GM21737 (cell line): ENCODE data around the gene PDGFRB.

Experiments used
- ATAC-seq: cut with Tn5 transposase; IDR thresholded peaks from one replicate; pipeline ENCODE4 v1.9.1; 2021; ENCODE audit warnings: mild to moderate bottlenecking, moderate library complexity; ENCODE audit not compliant: unreplicated experiment

Gene PDGFRB

DNA sequence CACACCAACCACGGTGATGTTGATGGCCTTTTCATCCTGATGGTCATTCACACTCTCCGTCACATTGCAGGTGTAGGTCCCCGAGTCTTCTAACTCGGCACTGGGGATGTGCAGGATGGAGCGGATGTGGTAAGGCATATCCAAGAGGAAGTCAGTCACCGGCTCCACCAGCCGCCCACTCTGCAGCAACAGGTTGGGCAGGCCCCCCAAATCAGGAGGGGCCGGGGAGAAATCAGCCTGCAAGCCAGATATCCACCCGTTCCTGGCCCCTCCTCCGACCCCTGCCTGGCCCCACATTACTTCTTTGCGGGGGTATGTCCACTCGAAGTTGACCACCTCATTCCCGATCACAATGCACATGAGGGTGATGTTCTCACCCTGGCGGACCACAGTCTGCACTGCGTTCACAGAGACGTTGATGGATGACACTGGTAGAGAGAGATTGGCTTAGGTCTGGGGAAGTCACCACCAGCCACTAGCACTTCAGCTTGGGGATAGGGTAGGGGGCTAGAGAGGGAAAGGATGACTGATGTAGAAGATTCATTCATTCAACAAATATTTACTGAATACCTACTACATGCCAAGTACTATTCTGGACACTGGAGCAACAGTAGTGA, 22.0 kb downstream of the PDGFRB start:
- ATAC-seq: no peak

DNA sequence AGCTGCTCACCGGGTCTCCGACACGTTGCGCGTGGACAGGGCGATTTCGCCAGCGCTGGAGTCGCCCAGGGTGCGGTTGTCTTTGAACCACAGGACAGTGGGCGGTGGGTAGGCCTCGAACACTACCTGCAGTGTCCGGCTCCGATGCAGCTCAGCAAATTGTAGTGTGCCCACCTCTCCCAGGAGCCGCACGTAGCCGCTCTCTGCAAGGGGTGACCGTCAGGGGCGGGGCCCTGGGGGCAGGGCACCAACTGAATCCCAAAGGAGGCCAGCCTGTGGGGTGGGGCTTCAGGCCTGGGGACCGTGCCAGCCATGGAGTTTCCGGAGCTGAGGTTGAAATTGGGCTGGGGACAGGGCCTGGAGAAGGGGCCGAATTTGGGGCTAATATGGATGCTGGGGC, 22.9 kb downstream of the PDGFRB start:
- no peak for ATAC-seq

DNA sequence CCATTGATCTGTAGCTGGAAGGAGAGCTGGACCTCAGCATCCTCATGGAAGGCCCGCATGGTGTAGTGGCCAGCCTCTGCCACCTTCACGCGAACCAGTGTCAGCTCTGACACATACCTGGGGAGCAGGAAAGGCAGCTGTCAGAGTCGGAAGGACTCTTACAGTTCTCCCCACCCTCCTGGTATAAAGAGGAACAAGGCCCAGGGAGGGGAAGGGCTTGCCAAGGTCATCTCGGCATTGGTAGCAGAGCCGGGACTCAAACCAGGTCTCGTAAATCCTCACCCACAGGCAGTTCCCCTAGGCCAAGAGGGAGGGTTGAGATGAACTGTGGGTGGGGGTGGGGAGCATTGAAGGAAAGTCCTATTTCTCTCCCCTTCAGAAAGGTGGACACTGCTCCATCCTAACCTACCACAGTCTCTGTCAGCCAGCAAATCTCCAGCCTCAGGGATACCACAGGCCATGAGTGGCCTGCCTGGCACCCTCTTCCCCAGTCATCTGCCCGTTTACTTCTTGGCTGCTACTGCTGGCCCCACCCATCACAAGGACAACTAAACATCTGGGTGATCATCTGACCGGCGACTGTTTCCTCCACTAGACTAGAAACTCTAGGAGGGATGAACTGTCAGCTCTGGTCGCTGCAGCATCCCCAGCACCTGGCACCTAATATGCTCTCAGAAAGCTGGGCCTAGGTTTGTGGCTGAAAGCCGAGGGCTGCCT, 23.5 kb downstream of the PDGFRB start:
- no peak for ATAC-seq

DNA sequence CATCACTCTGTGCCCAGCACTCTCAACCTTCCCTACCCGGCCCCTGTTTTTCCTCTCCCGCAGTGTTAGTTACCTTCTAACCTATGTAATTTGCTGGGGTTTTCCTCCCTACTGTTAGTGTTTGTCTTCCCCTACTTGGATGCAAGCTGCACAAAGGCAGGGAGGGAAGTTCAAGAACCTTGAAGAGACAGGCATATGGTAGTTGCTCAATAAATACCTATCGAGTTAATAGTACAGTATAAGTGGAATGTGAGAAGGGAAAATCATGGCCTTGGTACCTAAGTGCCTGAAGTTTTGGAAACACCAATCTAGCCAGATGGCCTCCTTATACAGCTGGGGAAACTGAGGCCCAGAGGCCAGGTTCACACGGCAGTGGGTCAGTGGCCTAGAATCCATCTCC, 24.2 kb downstream of the PDGFRB start:
- no peak for ATAC-seq

DNA sequence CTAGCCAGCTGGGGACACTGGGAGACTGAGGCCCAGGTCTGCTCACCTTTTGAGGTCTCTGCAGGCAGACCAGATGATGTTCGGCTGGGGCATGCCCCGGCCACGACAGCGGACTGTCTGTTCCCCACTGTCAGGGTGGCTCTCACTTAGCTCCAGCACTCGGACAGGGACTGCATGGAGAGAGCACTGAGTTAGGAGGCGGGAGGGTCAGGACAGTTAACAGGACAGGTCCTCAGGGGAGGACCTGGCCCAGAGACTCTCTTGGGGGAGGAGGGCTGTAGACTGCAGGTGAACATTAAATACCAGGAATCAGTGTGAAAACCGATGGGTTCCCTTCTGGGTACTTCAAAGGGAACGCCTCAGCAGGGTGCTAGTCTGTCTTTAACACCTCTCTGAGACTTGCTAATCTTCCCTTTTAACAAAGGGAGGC, 25.1 kb downstream of the PDGFRB start:
- no peak for ATAC-seq

DNA sequence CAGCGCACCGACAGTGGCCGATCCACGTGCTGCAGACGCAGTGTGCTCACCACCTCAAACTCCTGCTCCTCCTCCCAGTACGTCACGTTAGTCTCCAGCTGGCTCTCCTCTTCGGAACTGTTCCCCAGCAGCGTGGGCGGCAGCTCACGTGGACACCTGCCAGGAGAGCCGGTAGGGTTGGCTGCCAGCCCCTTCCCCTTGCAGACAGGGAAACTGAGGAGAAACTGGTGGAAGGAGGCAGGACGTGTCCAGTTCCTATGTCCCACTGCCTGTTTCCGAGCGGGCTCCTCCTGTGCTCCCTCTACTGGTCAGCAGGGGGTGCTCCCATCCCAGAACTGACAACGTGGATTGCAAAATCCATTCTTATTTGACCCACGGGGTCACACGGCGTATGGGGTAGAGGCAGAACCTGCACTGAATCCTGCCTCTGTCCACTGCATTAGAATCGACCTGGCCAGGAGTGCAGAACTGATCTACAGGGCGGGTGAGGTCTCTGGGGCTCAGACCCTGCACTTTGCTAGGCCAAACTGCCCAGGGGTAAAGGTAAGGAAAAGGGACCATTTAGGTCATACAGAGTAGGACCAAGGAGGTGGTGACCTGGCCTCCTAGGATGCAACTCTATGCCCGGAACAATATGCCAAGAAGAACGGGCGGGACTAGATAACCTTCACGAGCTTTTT, 25.7 kb downstream of the PDGFRB start:
- no peak for ATAC-seq

DNA sequence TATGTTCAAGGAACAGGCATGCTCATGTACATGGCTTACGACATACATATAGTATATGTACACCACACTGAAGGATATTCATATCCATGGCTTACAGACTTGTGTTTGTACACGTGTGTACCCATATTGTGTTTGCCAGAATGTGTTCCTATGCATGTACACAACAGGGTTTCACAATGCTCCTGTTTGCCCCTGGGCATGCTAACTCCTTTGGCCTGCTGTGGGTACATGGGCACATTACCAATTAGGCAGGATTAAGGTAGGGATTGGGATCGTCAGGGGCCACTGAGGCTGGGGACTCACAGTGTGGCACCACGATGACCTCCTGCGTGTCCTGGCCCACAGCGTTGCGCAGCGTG, 26.2 kb downstream of the PDGFRB start:
- no peak for ATAC-seq

DNA sequence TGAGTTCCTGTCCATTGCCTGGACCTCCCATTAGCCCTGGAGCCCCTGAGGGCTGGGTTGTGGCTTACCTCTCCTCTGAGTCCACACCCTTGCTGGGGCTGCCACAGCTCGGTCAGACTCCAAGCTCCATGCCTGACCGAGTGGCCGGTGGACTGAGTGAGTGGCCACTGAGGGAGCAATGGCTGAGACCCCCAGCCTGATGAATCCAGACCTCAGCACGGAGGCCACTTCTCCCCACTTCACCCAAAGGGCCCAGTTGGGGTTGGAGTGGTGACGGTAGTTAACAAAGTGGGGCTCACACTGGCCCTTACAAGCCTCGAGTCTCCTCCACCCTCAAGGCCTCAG, 28.8 kb downstream of the PDGFRB start:
- no peak for ATAC-seq

DNA sequence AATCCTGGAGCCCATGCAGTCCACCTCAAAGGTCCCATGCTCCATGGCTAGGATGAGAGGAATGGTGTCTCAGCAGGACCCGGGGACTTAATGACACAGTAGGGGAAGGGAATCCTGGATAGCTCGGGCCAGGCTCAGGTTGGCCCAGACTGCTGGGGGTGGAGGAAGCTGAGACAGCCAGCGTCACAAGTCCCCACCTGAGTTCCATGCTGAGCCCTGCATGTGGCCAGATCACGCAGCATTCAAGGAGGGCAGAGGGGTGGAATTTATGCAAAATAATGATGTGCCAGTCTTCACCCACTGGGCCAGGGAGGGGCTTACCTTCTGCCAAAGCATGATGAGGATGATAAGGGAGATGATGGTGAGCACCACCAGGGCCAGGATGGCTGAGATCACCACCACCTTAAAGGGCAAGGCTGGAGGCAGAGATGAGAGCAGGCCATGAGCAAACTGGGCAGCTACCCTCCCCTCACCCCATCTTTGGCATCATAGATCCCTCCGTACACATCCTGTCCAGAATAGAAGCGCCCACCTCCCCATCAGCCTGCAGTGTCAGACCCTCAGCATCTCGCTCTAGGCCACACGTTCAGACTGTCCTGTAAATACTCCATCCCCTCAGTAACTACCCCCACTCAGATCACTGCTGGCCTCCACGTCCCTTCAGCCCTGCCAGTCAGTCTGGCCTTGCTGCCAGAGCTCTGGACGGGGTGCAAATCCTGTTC, 29.3 kb downstream of the PDGFRB start:
- no peak for ATAC-seq

DNA sequence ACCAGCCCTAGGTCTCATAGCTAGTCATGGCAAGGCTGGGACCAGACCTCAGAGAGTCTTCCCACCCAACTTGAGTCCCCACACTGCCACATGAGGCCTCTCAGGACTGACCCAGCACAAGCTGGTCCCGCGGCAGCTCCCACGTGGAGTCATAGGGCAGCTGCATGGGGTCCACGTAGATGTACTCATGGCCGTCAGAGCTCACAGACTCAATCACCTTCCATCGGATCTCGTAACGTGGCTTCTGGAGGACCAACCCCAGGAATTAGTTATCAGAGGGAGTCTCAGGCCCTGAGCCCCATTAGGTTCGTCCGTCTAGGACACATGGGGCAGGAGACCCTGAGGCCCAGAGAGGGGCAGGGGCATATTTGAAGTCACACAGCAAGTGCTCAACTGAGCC, 30.3 kb downstream of the PDGFRB start:
- ATAC-seq: no peak

DNA sequence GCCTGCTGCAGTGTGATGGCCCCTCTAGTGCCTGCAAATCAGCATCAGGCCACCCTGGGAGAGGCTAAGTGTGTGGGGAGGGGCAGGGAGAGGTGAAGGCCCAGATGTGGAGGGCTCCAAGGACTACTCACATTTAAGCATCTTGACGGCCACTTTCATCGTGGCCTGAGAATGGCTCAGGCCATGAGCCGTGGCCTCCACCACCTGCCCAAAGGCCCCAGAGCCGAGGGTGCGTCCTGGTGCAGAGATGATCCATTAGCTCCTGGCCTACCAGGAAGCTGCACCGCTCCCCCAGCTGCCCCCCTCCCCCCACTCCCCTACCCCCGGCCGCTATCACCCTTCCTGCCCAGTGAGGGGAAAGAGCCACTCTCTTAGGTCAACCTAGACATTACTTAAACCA, 31.0 kb downstream of the PDGFRB start:
- ATAC-seq: no peak

DNA sequence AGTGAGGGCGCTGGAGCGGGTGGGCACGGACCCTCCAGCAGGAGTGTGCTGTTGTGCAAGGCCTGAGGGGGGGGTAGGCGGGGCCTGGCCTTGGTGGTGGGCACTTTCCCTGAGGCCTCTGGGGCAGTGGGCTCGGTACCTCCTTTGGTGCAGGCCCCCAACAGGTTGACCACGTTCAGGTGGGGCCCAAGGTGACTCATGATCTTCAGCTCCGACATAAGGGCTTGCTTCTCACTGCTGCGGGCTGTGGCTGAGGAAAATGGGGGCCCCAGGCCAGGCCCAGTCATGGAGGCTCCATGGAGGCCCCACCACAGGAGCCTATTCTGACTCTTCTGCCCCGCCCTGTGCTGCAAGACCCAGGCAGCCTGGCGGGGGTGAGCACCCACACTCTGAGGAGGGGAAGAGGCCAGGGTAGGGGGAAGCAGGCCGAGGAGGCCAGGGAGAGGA, 31.5 kb downstream of the PDGFRB start:
- no peak for ATAC-seq

DNA sequence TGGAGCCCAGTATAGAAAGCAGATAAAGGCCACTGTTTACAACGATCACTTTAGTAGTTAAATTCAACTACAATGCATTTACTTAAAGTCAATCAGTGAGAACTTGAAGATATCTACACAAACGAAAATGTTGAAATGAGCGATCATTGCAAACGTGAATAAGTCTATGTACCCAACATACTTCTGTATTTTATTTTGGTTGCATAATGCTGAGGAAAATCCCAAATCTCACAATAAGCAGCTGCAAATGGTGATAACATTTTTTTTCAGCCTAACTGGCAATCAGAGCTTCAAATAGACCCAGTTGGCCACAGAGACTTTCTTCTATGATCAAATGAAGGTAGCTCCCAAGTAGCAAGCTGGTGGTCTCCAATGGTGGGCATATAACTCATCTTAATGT, 32.1 kb downstream of the PDGFRB start:
- no peak for ATAC-seq

DNA sequence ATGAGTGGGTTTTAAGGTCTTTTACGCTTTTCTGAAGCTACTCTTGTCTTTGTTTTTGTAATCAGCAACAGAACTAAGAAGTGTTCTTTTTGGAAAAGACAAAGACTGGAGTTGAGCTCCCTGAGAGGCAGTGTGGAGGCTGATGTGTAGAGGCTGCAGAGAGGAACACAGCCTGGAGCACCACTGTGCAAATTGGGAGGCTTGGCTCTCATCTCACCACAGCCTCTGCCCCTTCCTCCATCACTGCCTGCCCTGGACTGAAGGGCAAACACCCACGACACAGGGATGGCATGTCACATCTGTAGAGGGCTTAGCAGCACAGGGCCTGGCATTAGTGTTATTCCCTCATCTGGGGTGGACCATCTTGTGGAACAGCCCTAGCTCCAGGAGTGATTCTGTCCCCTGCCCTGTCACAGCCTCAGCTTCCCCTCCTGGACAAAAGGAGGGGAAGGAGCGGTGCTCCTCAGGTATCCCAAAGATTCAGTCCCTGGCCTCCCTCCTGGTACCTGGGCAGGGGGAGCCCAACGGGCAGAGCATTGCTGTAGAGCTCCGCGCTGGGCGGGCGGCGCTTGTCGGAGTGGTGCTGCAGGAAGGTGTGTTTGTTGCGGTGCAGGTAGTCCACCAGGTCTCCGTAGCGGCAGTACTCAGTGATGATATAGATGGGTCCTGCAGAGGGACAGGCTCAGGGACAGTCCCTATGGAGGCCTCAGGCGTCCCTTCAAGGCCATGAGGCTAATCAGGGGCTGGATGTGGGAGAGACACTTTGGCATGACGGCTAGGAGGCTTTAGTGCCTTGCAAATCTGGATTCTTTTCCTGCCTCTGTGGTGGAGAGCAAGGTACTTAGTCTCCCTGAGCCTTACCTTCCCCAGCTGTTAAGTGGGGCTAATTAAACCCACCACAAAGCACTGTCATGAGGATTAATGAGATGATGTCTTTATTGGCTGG, 32.8 kb downstream of the PDGFRB start:
- ATAC-seq: no peak

DNA sequence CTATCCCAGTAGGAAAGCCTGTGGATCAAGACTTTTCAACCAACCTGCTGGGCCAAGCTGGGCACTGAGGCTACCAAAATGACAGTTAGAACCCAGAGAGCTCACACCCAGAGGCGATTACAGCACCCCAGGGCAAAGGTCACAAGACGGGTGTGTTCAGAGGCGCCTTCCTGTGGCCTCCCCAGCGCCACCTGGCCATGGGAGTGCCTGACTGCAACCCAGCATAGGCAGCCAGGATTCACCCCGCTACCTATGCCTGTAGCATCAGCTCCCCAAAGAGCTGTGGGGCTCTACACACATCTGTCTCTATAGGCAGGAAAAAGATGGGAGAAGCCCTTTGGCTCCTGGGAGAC, 33.5 kb downstream of the PDGFRB start:
- peak; percentile 67 for ATAC-seq

DNA sequence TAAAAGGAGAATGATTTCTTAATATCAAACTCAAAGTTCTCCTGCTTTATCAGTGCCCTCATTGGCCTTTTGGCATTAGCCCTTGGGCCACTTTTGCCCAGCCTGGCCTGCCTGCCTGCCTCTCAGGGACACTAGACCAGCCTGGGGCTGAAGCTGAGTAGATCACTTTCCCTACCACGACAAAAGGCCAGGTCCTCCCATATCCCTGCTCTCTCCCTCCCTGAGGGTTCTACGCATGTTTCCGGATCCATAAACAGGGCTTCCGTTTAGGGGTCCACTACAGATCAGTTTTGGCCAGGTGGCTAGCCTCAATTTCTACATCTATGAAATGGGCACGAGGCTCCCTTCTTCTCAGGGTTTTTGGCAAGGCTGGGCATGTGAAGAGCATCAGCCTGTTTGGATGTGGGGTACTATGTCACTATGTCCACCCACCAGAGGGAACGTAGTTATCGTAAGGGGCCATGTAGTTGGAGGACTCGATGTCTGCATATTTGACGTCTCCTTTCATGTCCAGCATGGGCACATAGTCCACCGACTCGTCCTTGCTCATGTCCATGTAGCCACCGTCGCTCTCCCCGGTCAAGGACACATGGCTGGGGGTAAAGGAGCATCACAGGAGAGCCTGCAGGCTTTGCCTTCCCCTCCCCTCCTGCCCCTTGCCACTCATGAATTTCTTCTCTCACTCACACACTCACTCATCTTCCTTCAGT, 34.0 kb downstream of the PDGFRB start:
- ATAC-seq: no peak

DNA sequence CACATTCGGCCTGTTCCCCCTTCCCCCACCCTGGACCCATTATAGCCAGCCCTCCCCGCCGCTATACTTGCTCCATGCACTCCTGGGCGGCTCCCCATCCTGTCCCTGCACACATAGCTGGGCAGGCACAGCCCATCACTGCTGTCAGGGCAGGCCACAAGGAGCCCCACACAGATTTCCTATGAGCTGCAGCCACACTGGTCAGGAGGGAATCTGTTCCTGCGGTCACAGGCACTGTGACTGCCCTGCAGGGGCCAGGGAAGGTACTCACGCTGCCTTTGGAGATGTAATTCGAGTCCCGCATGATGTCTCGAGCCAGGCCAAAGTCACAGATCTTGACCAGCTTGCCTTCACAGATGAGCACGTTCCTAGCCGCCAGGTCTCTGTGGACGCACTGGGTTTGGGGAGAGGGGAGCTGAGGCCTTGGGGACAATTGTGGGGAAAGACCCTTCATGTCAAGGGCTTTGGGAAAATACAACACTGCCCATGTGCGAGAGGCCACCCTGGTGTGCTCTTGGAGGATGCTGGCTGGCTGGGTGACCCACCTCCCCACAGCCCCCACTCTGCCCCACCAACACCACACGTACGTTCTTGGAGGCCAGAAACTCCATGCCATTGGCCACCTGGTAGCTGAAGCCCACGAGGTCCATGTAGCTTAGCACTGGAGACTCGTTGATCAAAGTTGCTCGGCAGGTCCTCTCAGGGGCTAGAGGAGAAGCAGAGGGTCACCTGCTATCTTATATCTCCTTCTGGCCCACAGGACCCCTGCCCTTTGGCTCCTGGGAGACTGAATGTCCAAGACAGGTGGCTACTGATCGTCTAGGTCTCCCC, 34.8 kb downstream of the PDGFRB start:
- ATAC-seq: no peak

DNA sequence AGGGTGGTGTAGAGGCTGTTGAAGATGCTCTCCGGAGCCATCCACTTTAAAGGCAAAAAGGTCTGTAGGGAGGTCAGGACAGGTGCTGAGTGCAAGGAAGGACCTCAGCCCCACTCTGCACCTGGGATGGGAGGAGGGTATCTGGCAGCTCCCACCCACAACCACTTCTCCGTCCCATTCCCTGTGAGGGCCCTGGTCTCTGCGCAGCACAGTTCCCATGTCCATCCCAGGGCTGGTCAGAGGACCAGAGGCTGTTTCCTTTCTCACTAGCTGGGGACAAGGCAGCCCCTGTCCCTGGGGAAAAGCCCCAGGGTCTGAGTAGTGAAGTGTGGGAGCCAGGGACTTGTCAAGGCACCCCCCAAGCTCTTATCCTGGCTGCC, 35.6 kb downstream of the PDGFRB start:
- ATAC-seq: no peak

DNA sequence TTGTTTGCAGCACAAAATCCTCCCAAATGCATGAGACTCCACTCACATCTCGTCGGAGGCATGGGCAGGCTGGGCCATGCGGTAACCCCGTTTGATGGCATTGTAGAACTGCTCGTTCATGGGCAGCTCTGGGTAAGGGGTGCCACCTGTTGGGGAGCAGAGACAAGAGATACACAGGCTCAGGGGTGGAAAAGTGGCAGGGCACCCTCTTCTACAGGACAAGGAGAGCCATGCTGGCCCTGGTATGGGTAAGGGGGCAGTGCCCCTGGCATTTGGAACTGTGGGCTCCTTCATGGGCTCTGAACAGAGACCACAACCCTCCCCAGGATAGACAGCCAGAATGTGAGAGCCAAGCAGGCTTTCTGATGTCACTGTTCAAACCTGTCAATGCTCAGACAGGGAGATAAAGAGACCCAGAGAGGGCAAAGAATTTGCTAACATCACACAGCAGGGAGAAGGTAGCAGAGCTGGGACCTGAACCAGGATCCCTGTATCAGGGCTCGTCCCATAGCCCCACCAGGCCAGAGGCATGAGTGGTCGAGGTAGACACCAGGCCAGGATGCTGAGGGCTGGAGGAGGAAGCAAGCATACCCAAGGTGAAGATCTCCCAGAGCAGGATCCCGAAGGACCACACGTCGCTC, 36.1 kb downstream of the PDGFRB start:
- no peak for ATAC-seq
